ENCODE results near the gene CLTA.

GRCh38 chr9:36193023-36193422, 2.3 kb downstream of the CLTA start:
- no peak for TF ChIP-seq CTCF (optimal IDR thresholded peaks at IDR 0.05 in 1 of 3, IDR thresholded peaks at IDR 0.05 in 1 of 3, conservative IDR thresholded peaks at IDR 0.05 in 1 of 3; ENCODE audit: extremely low read depth in 1 of 3, insufficient read depth in 2 of 3, low read length in 3 of 3)
- no peak for TF ChIP-seq EZH2 (IDR thresholded peaks at IDR 0.05; ENCODE audit: low read length)
